SHP77 (cell line): Measurements from ENCODE around the gene TARS2.

Experiments used
- DNase-seq, 2 experiments: peaks; one replicate each; lab custom pipeline; 2025; lab: John Stamatoyannopoulos, UW

Gene TARS2

DNA sequence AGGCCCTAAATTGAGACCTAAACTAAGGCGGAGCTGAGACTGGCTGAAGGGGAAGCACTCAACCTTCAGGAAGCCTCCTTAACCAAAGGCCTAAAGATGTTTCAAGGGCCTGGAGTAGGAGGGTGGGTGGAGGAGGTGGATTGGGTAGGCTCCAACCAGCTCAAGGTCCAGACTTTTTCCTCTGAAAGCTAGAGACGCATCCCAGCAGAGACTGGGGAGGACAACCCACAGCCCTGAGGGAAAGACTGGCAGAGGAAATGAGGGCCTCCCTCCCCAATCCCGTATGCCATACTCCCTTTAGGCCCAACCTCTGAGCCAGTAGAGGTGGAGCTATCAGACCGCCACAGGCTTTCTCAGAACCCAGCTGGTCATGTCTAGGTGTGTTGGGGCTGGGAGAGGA lies 21.8 kb downstream of the TARS2 start:
- no peak for DNase-seq

DNA sequence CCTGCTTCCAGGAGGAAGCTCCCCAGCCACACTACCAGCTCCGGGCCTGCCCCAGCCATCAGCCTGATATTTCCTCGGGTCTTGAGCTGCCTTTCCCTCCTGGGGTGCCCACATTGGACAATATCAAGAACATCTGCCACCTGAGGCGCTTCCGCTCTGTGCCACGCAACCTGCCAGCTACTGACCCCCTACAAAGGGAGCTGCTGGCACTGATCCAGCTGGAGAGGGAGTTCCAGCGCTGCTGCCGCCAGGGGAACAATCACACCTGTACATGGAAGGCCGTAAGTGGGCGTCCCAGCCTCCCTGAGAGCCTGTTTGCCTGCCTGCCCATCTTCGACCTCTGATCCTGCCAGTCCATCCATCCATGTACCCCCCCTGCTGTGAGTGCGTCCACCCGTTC lies 24.3 kb downstream of the TARS2 start:
- peak; percentile 29 to 71 for DNase-seq

DNA sequence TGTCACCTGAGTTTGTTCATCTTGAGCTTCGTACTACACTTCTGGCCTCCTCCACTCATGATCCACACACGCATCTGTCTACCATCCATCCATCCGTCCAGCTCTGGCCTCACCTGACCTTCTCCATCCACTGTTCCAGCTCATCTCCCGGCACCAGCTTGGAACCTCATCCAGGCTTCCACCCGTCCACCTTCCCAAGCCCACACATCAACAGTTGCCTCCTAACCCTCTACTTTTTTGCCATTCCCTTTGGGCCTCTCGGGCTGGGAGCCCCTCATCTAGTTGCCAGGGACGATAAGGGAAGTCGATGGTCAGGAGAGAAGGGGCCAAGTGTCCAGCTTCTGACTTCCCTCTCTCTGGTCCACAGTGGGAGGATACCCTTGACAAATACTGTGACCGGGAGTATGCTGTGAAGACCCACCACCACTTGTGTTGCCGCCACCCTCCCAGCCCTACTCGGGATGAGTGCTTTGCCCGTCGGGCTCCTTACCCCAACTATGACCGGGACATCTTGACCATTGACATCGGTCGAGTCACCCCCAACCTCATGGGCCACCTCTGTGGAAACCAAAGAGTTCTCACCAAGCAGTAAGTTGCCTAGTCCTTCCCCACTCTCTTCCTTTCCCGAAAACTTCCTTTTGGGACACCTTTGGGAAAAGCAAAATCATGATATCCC lies 24.9 kb downstream of the TARS2 start:
- DNase-seq = no peak

DNA sequence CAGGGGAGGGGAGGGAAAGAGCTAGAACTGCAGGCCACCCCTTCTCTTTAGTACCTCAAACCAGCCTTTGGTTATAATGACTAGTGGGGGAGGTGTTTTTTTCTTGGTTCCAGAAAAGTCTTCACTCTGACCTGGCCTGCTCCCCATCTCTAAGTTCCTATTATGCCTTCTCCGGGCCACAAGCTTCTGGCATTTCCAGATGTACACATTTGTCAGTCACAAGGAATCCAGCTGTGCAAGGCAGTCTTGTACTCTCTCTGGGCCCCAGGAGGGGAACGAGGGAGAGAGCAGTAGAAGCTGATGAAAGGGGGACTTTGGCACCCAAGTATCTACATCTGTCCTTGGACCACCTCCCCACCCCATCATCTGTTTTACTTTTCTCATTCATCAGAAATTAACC lies 25.6 kb downstream of the TARS2 start:
- no peak for DNase-seq

DNA sequence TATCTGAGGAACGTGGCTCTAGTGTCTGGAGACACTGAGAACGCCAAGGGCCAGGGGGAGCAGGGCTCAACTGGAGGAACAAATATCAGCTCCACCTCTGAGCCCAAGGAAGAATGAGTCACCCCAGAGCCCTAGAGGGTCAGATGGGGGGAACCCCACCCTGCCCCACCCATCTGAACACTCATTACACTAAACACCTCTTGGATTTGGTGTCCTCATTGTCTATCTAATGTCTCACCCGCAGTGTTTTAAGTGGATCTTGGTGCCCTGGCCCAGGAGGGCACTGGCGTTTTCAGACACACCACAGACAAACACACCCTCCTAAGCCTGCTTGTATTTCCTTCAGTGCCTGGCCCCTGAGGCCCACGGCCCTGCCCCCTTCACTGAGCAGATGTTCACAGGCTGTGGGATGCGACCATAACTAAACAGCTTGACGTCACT lies 26.2 kb downstream of the TARS2 start:
- DNase-seq = peak; percentile 60 to 63

DNA sequence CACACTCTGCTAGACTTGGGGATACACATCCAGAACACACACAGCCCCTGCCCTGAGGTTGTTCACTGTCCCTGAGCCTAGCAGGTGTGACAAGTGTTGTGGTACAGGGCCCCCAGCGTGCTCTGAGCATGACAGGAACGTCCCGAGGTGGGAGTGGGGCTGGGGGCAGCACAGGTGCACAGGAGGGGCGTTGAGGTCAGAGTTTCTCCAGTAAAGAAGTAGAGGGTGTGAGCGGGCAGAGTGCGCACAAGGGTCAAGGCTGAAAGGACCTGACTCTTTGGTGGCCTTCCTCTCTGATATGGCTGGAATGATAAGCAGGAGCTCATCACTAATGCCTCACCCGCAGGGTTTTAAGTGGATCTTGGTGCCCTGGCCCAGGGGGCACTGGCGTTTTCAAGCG lies 27.0 kb downstream of the TARS2 start:
- no peak for DNase-seq

DNA sequence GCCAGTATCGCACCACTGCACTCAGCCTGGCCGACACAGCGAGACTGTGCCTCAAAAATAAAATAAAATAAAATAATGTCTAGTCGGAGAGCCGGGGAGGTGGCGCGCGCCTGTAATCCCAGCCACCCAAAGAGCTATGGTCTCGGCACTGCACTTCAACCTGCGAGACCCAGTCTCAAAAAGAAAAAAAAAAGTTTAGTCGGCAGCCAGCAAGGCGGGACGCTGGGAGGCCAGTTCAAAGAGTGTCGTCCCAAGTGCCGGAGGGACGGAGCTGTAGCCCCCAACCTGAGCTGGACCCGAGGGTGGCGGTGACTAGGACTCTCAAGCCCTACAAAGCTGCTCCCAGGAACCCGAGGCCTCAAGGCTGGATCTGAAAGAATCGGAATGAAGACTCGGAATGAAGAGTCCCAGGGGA lies 27.7 kb downstream of the TARS2 start:
- DNase-seq = no peak

DNA sequence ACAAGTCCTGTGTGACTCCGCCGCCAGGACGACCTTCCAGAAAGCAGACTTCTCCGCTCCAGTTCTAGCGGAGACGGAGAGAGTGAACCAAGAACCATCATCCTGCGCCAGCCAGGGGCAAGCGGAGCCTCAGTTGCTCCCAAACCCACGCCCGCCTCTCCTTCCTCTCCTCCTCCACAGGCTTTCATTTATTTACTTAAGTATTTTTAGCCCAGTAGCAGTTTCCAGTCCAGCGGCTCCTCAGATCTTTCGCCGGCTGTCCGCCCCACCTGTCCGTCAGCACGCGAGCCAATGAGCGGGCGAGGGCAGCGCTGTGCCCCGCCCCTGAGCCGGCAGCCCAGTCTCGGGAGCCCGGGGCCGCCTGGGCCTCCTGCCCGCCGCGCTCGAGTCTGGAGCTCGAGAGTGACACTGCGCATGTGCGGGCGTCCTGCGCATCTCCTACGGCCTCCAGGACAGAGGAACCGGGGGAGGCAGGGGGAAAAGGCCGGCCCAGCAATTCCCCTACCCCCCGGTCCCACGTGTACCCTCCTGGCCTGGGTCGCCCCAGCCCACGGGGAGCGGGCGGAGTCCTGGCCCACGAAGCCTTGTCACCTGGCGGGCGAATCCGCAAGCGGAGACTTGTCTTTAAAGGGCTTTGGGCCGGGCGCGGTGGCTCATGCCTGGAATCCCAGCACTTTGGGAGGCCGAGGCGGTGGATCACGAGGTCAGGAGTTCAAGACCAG lies 28.3 kb downstream of the TARS2 start, which contains the start of gene FALEC:
Gene FALEC, plus strand, starts transcription at position 425 of the 722 bp plus-strand sequence.
- DNase-seq = peak; percentile 99 to 100

DNA sequence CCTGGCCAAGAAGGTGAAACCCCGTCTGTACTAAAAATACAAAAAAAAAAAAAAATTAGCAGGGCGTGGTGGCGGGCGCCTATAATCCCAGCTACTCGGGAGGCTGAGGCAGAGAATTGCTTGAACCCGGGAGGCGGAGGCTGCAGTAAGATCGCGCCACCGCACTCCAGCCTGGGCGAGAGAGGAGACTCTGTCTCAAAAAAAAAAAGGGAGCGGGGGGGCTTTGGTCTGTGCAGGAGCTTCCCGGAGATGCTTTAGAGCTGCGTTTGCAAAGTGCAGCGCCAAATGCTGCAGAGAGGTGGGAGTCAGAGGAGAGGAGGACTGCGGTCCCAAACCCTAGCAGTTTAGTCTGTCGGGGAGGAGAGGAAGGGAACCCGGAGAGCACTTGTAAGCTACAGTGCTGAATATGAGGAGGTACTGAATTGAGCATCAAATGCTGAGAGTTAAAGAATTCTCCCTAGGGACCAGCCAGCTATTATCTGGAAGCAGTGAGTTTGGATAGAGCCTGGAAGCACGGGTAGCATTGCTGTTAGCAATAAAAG lies 28.9 kb downstream of the TARS2 start:
- peak; percentile 51 to 65 for DNase-seq

DNA sequence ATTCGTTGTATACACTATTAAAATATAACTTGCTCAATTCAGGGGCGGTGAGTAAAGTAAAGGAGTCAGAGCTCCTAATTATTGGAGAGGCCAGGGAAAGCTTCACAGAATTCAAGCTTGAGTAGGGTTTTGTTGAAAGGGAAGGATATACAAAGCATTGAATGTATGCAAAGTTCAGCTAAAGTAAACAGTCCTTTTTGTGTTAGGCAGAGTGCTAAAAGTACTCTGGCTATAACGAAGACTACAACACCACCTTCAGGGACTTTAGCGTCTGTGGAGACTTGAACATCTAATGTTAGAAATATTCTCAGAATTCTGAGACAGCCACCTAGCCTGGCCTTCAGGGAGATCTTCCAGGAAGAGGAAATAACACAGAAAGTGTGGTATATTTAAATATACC lies 29.4 kb downstream of the TARS2 start:
- DNase-seq = peak in 1 of 2 experiments; percentile 19

DNA sequence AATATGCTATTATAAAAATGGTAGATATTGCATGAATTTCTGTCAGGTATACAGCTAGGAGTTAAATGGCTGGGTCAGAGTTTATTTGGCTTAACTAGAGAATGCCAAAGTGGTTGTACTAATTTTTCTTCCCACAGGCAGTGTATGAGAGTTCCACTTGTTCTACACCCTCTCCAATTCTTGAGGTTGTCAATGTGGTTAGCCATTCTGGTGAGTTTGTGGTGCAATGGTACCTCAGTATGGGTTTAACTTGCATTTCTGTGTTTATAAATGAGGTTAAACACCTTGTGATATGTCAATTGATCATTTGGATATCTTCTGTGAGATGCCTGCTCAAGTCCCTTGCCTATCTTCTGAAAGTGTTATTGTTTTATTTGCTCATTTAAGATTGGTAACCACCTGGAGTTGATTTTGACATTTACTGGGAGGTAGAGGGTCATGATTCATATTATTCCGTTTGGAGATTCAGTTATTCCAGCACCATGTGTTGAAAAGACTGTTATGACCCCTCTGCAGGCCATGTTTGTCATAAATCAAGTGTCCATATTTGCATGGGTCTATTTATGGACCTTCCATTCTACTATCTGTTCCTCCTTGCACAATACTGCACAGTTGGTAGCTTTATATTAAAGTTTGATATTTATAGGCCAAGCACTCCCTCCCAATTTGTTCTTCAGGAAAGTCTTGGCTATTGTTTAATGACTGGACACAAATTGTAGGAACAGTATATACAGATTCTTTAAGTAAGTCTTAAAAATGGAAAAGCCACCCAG lies 34.2 kb downstream of the TARS2 start:
- DNase-seq = no peak

DNA sequence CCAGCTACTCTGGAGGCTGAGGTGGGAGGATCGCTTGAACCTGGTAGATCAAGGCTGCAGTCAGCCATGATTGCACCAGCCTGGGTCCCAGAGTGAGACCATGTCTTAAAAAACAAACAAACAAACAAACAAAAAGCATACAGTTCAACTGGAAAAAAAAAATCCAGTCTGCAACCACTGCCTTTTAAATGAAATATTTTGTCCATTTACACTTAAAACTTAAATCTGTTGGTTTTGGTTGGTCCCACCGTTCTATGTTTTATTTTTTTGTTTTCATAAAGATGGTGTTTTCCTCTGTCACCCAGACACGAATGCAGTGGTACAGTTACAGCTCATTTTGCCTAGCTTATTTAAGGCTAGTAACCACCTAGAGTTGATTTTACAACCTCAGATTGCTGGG lies 38.1 kb downstream of the TARS2 start:
- no peak for DNase-seq

DNA sequence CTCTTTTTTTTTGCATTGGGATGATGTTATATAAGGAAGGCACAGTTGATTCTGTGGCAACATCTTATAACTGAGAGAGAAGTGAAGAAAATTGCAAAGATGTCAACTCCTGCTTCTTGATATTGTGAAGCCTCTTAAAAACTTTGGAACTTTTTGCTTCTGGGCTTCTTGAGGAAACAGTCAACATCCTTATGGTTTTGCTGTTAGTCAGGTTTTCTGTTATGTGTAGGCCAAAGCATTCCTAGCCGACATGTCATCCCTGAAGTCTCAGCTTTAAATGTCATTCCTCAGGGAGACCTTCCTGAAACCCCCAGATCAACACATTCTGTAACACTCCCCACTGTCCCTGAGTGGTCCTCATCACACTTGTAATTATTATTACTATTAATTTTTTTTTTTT lies 41.0 kb downstream of the TARS2 start:
- no peak for DNase-seq

DNA sequence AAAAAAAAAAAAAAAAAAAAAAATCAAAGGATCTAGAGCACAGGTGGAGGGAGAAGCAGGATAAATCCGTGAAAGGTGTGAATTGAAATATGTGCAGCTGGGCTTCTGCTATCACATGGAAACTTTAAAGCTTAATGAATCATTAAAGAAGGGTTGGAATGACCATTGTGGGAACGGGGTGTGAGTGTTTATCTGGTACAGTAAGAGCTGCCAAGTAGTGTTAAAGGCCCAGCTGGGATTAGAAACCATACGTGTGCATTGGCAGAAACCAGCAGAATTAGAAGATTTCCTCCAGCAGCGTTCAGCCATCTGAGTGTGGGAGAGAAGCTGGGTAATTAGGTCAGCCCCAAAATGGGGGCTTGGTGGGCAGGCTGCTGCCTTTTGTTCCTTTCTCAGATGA lies 41.8 kb downstream of the TARS2 start:
- no peak for DNase-seq

DNA sequence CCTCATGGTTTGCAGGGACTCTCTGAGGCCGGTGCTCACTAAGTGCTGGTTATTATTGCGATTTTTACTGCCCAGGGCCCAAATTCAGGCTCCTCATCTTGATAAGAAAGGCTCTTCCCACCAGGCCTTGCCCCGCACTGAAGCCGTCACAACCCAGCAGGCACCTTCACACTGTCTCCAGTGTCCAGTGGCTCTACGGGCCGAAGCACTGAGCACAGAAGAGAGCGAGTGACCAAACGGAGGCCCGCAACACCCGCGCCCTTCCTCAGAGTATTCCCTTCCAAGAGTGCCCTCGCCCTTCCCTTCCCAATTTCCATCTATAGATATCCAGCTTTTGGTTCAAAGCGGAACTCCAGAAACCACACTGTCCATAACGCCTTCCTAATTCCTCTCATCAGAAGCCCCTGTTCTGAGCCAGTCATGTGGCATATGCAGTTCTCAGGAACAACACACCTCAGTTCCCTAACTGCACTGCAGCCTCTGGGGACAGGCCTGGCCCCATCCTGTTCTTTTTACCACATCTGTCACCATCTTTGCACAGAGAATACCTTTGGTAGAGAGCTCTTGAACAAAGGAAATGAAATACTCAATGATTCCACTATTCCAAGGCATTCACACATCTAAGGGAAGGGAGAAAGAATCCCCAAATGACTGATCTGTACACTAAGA lies 43.4 kb downstream of the TARS2 start:
- DNase-seq = no peak

DNA sequence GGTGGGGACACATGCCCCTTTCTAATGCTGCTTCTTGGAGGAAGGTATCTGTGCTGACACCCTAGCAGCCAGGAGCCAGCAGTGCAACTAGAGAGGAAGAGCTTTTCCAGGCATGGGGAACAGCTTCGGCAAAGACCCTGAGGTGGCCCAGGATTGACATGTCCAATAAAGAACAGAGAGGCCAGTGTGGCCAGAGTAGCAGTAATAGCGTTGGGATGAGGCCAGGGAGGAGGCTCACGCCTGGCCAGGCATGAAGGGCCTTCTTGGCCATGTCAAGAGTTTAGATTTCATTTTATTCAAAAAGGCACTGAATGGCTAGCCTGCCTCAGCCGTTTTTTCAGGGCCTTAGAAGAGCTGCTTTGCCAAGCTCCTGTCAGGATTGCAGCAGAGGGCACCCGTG lies 45.6 kb downstream of the TARS2 start:
- DNase-seq = no peak

DNA sequence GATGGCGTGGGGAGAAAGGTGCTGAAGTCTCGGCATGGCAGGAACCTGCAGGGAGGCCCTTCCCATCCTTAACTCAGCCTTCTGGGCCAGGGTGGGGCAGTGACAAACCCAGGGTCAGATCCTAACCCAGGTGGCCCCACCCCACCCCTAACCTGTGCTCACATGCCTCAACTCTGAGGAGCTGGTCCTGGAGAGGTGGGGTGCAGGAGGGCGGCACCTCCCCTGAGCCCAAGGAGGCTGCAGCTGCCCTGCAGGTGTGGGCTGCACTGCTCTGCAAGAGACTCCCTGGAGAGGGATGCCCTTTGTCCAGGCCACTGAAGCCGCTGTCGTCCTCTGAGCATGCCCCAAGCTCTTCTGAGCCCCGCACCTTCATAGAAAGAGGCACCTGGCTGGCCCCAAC lies 46.8 kb downstream of the TARS2 start:
- DNase-seq = no peak

DNA sequence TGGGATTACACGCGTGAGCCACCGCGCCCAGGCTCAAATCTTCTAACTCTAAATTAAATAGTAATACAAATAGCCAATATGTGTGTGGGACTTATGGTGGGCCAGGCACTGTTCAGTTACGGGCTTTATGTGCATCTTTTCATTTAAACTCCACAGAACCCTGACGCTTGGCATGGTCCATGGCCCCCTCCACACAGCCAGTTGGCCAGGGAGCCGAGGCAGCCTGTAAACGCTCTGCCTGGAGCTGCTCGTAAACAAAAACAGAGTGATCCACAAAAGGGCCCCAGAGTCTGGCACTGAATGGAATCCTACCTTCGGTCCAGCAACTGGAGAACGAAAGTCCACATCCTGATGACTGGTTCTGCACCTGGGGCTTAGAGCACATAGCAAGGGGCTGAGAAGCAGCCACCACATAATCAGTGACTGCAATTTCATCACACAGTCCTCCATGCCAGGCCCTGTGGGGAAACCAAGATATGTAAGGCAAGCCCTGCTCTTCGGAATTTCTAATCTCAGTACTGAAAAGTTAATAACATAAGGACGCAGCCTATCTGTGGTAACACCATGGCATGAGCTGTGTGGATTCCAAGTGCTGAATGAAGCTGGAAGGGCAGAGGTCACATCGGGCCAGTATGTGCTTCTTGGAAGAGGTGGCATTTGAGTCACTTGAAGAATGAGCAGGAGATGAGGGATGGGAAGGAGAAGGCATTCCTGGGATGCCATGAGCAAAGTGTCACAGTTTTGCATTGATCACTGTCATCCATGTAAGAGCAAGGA lies 48.5 kb downstream of the TARS2 start:
- DNase-seq = no peak

DNA sequence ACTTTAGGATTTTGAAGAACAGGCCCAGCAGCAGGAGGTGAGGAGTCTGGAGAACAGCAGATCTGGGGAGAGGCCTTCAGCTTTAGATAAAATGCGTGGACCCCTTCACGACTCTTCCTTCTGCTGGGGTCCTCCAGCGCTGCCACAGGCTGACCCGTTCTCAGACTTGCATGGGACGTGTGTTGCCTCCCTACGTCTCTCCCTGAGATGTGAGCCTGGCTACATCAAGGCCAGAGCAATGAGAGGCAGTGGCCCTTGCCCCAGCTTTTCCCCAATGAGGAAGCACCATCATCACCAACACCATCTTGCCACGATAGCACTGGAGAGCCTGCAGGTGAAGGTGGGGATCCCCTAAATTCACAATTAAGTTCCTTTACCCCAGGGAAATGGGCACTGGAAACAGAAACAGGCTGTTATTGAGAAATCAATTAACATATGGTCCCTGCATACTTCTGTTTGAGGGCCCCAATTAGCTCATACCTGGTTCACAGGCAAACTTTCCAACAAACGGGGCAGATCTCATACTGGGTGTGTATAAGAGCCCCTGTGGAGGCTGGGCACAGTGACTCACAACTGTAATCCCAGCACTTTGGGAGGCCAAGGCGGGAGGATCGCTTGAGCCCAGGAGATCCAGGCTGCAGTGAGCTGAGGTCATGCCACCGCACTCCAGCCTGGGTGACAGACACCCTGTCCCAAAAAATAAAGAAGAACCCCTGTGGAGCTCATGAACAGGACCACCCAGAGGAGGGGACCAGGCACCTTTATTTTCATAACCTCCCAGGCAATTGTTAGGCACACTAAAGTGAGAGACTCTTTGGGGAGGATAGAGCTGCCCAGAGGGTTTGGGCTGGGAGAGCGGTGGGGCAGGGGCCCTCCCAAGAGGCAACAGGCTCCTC lies 49.9 kb downstream of the TARS2 start:
- no peak for DNase-seq
